GM18951 (cell line): Measurements from ENCODE around the gene SMPX.

Experiments used
- POLR2A ChIP-seq: IDR thresholded peaks from 4 replicates; pipeline ENCODE4 v1.6.1; 2011; ENCODE audit warnings: mild to moderate bottlenecking; ENCODE audit not compliant: insufficient read length, insufficient read depth; ENCODE audit errors: extremely low read depth
- in situ Hi-C: fragments of 300-500 bp; cut with MboI; formaldehyde crosslinking; loops from one replicate; pipeline ENCODE4 v1.12.0; 2022; ENCODE audit warnings: low sequenced_read_pairs, mixed read lengths, inconsistent platforms; ENCODE audit not compliant: unreplicated experiment

SMPX gene

DNA sequence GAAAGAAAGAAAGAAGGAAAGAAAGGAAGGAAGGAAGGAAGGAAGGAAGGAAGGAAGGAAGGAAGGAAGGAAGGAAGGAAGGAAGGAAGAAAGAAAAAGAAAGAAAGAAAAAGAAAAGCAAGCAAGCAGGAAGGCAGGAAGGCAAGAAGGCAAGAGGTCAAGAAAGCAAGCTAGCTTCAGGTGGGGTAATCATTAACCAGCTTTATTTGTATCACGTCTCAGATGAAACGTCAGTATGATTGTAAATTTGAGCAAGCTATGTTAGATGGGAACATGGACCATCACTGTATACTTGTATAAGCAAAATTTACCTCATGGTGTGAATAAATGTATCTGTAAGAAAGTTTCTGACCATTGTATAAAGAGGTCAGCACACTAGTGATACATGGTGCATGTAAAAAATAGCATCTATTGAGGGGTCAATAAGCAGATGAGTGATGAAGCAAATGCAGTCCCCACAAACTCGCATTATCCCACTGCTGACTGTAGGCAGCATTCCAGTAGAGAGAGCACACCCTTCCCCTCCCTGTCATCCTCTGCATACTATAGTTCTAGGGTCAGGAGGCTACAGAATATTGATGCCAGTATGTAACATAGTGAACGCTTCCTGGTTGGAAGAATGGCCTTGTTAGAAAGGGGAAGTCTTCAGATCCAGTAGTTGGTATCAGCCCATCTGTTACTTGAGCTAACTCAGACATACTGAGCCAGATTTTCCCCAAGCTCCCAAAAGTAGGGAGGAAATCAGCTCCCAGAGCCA is 83.3 kb downstream of the SMPX start:
- TF ChIP-seq POLR2A = no peak

DNA sequence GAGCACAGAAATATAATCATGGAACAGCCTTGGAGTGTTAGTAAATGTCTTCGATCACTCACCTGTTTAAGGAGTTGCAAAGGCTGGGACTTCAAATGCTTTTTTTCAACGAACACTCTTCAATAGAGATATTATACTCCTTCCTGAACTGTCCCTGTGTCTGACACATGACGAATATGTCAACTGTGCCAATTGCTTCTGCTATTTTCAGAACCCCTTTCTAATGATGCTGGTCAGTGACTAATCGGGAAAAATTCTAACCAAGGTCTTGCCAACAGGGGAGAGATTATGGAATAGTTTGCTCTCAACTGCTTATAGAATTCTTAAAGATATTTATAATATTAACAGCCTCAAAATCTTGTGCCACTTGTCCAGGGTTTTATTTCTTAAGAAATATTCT is 91.2 kb downstream of the SMPX start:
- no peak for TF ChIP-seq POLR2A
- in situ Hi-C loops = no loop called here

More for the DNA sequence above, 83.3 kb downstream of the SMPX start:
- in situ Hi-C loops = no loop called here

- in situ Hi-C loops = no loop called here
- TF ChIP-seq POLR2A = no peak
Measured at GRCh38 chrX:21666252-21666651, 91.7 kb downstream of the SMPX start.

DNA sequence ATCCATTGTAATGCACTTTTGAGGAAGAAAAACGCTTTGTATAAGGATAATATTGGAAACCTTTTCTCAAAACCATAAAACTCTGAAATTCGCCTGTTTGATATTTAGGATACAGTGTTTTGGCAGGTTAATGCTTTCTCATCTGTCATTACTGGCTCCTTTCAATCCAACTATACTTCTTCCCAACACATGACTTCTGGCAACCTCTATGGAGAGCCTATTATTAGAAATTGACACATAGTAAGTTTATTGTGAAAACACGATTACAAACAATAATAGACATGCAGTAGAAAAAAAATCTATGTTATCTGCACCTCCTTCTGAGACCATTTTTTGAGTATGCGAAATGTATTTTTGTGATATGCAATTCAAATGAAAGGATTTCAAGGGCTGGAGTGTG is 95.2 kb downstream of the SMPX start:
- in situ Hi-C loops = no loop called here
- no peak for TF ChIP-seq POLR2A

DNA sequence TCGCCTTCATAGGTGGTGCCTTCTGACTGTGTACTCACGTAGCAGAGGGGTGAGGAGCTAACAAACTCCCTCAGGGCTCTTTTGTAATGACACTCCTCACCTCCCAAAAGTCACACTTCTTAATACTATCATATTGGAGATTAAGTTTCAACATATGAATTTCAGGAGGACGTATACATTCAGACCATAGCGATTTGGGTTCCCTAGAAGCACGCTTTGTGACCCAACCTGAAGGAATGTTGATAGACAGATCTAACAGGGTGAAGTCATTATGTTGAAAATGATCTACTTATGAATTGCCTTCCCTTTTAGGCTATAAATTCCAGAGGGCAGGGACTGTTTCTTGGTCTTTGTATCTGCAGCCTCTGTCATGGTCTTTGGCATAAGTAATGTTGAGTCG is 96.6 kb downstream of the SMPX start:
- in situ Hi-C loops = no loop called here
- TF ChIP-seq POLR2A = no peak

DNA sequence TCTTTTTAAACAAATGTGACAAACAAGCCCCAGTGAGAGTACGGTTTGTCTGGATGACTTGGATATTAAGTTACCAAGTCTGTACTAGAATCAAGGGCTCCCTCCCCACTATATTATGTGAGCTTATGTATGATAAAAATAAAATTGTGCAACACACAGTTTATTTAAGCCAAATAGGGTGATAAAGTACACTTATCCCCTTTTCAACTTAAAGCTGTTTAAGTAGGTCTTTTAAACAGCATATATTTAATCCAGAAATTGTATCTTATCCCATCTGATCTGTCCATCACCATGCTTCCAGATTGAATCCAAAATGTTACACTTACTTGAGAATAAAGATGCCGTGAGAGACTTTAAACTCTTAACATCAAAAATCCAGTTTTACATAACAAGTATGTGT is 97.8 kb downstream of the SMPX start:
- in situ Hi-C loops = no loop called here
- no peak for TF ChIP-seq POLR2A

GRCh38 chrX:21659320-21659719 is 98.6 kb downstream of the SMPX start:
- TF ChIP-seq POLR2A = no peak
- in situ Hi-C loops = no loop called here

DNA sequence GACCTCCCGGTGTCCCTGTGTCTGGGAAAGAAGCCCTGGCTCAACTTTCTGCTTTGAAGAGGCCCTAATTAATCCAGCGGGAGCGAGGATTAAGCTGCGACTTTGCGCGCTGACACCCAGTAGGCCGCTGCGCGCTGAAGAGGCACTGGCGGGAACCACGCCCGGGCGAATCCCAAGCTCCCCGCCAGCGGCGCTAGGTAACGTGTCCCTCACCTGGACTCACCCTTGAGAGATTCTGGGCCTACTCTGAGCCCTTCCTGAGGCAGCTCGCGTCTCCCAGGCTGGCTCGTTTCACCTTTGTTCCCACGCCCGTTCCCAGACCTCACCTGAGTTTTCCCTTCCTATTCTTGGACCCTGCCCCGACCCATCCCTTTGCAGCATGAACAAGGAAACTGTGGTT is 99.2 kb downstream of the SMPX start:
- TF ChIP-seq POLR2A = no peak
- in situ Hi-C loops = no loop called here

- in situ Hi-C loops = no loop called here
- no peak for TF ChIP-seq POLR2A
Measured at GRCh38 chrX:21658152-21658737, 99.7 kb downstream of the SMPX start, which contains the start of gene KLHL34. Gene KLHL34, minus strand, starts transcription at chrX:21658330. Its CDS starts 542 bp downstream, at chrX:21657788.

DNA sequence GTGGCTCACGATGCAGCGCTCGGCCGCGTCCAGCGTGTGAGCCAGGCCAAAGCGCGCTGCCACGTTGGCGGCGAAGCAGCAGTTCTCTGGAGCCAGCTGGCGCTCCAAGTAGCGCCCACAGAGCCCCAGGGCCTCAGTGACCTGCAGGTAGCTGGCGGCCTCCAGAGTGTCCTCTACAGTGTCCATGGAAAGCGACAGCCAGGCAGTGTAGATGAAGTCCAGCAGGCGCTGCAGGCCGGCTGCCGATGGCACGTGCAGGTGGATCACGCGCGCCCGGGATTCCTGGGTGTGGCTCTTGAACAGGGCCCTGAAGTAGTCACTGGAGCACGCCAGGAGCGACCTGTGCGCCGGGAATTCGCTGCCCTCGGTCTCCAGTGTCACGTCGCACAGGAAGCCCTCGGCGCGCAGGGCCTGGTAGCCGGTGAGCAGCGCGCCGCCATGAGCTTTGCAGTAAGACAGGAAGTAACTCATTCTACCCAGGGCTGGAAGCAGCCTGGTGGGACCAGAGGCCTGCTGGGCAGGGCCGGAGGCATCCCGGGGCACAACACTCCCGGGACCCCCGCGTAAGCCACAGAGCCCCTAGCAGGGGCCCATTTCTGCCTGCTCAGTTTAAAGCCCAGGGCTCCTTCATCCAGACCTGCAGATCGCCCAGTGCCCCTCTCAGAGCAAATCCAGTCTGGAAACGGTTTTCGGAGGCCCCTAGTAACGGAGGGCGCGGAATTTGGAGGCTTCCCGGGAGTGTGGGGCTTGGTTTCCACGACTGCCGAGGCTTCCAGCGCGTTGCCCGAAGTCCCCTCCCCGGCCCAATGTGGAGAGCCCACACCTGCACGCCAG is 100.4 kb downstream of the SMPX start:
- TF ChIP-seq POLR2A = no peak
- in situ Hi-C loops = no loop called here

DNA sequence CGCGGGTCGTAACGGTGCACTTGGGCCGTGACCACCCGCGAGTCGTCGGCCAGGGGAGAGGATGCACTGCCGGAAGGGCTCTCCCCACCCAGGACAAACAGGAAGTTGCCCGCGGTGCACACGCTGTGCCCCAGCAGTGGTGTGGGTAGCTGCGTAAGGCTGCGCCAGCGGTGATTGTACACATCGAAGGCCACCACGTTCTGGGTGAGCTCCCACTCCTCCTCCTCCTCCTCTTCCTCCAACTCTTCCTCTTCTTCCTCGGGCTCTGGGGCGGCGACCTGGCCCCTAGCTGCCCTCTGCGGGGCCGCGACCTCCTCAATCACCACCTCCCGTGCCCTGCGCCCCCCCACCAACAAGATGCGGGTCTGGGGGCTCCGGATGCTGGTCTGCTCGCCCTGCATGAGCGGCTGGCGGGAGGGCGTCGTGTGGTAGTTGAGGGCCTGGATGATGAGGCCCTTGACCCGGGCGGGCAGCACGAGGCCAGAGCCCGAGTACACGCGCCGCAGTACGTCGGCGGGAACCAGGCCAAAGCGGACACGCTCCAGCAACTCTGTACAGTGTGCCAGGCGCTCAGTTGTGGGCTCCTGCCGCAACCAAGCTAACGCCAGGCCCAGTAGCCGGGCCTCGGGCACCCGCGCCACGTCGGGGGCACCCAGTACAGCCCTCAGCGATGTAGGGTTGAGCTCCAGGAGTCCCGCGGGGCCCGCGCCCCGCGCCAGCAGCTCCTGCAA is 101.2 kb downstream of the SMPX start:
- in situ Hi-C loops = no loop called here
- no peak for TF ChIP-seq POLR2A
